Mammary epithelial cell (primary cell): ENCODE data around the gene PHACTR2.

Experiments
- EZH2 ChIP-seq: IDR thresholded peaks from 2 replicates; pipeline ENCODE4 v1.6.1; 2012; ENCODE audit warnings: low read length, inconsistent platforms, borderline replicate concordance
- TF ChIP-seq, protein P1 (sequence below), 2 donors: IDR thresholded peaks in 1 of 2; conservative IDR thresholded peaks in 1 of 2; 2 replicates each; pipeline ENCODE4 v1.5.1; 2011 to 2012; ENCODE audit warnings: inconsistent platforms in 2 of 2, low read length in 2 of 2, mild to moderate bottlenecking in 2 of 2, control low read depth in 1 of 2, low read depth in 1 of 2; ENCODE audit not compliant: insufficient read depth in 1 of 2; ENCODE audit errors: extremely low read depth in 1 of 2

DNA sequence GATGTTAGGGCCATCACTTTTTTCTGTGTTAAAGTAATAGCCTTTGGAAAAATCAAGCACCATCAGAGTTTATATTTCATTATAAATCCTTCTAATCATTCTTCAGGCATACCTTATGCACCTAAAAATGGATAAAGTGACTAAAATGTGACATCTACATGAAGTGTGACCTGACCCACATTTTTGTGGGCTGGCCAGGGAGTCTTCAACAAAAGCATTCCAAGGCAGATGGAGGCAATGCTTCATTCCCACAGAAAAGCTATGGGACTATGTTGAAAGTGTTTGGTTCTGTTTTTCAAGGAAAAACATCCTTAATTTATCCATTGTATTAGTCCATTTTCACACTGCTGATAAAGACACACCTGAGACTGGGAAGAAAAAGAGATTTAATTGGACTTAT is 106.6 kb downstream of the PHACTR2 start:
- TF ChIP-seq, protein P1, sequence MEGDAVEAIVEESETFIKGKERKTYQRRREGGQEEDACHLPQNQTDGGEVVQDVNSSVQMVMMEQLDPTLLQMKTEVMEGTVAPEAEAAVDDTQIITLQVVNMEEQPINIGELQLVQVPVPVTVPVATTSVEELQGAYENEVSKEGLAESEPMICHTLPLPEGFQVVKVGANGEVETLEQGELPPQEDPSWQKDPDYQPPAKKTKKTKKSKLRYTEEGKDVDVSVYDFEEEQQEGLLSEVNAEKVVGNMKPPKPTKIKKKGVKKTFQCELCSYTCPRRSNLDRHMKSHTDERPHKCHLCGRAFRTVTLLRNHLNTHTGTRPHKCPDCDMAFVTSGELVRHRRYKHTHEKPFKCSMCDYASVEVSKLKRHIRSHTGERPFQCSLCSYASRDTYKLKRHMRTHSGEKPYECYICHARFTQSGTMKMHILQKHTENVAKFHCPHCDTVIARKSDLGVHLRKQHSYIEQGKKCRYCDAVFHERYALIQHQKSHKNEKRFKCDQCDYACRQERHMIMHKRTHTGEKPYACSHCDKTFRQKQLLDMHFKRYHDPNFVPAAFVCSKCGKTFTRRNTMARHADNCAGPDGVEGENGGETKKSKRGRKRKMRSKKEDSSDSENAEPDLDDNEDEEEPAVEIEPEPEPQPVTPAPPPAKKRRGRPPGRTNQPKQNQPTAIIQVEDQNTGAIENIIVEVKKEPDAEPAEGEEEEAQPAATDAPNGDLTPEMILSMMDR (conservative IDR thresholded peaks at IDR 0.05 in 1 of 2, IDR thresholded peaks at IDR 0.05 in 1 of 2; ENCODE audit: extremely low read depth in 1 of 2, insufficient read depth in 1 of 2, low read depth in 1 of 2, low read length in 2 of 2), result no peak
- TF ChIP-seq EZH2, result no peak
